Measurements from ENCODE around the gene ME3. TPM values are rescaled to one million over a fixed set of nuclear protein-coding genes. Genes with fewer than 3 reads are reported as not detected.

The ME3 gene
- total RNA-seq, 1 experiment from 2014 or later, result 0.30 TPM

GRCh38 chr11:86596861-86597586 lies 75.4 kb downstream of the ME3 start:
- Histone ChIP-seq H3K9me2 (ENCODE audit: insufficient read depth) (no peaks in the 10 kb centered on the region), H2AFZ (ENCODE audit: low read depth, low read length, poor library complexity, severe bottlenecking) (no peak overlapping the region), H3K27me3 (ENCODE audit: insufficient read depth, low read length) (no peaks in the 10 kb centered on the region), H3K9ac (ENCODE audit: low read length) (no peak overlapping the region), H3K79me2 (ENCODE audit: insufficient read depth, low read length) (no peaks in the 10 kb centered on the region), H3K27ac (ENCODE audit: low read depth, low read length) (no peak overlapping the region), H3K4me3 (replicated peaks in 1 of 2; ENCODE audit: low read depth in 1 of 2, low read length in 2 of 2) (no peak overlapping the region), H3K9me3 (ENCODE audit: control insufficient read depth in 1 of 2, insufficient read depth in 1 of 2, low read depth in 1 of 2, low read length in 2 of 2) (no peaks in the 10 kb centered on the region), H3K4me1 (ENCODE audit: control insufficient read depth in 1 of 2, insufficient read depth in 2 of 2, low read length in 2 of 2) (peaks cover 11 to 39% of the 10 kb centered on the region in 2 experiments), H3K4me2 (ENCODE audit: low read length) (no peak overlapping the region), H4K20me1 (ENCODE audit: insufficient read depth) (no peaks in the 10 kb centered on the region), H3K36me3 (ENCODE audit: control insufficient read depth in 1 of 2, insufficient read depth in 2 of 2, low read length in 2 of 2) (no peaks in the 10 kb centered on the region)
- DNase-seq (ENCODE audit: low read depth, low spot score) (no peak), ATAC-seq (no peak)
- POLR2A ChIA-PET, result no interaction called here
- CTCF ChIA-PET, result no interaction called here
- BruUV-seq (replicated peaks), result no TSS peak
- RAD21 ChIA-PET (ENCODE audit: low non-redundant PET in 1 of 2, low total read pairs in 2 of 2, uncharacterized antibody in 2 of 2, unreplicated experiment in 2 of 2), result no interaction called here
- intact Hi-C loops (cut with micrococcal nuclease), result no loop called here
- TF ChIP-seq RAD21 (IDR thresholded peaks at IDR 0.05; ENCODE audit: low read depth) (no peak), SIN3A (IDR thresholded peaks at IDR 0.05; ENCODE audit: low read depth) (no peak), EGR1 (IDR thresholded peaks at IDR 0.05; ENCODE audit: low read depth) (no peak), CBX3 (IDR thresholded peaks at IDR 0.05; ENCODE audit: low read depth) (no peak)

GRCh38 chr11:86595955-86596354 lies 76.5 kb downstream of the ME3 start:
- intact Hi-C loops (cut with micrococcal nuclease), result no loop called here
- DNase-seq (ENCODE audit: low read depth, low spot score), result no peak
- no peaks in the 10 kb centered on the region for H3K27me3 ChIP-seq (ENCODE audit: insufficient read depth, low read length)
- H3K27ac ChIP-seq (ENCODE audit: low read depth, low read length), result no peak overlapping the region
- TF ChIP-seq EZH2 (IDR thresholded peaks at IDR 0.05), result no peak
- TF ChIP-seq JUND (IDR thresholded peaks at IDR 0.05), result no peak
- TF ChIP-seq SP1 (IDR thresholded peaks at IDR 0.05; ENCODE audit: low read depth), result no peak
- TF ChIP-seq REST (IDR thresholded peaks at IDR 0.05; ENCODE audit: low read depth), result no peak
- no peak for TF ChIP-seq MAX (IDR thresholded peaks at IDR 0.05)
- TF ChIP-seq POLR2AphosphoS5 (IDR thresholded peaks at IDR 0.05; ENCODE audit: low read depth, low read length), result no peak
- H3K9ac ChIP-seq (ENCODE audit: low read length), result no peak overlapping the region
- CTCF ChIA-PET, result interaction anchor here (2.3 kb wide), 1 partner anchor 12 kb away, joined by 11 read pairs; no protein-coding TSS in a partner anchor
- POLR2A ChIA-PET, result no interaction called here
- H2AFZ ChIP-seq (ENCODE audit: low read depth, low read length, poor library complexity, severe bottlenecking), result no peak overlapping the region
- H3K4me2 ChIP-seq (ENCODE audit: low read length), result peak overlapping the region; percentile 40; the same call in 1 of the 2 replicates
- ATAC-seq, result no peak
- RAD21 ChIA-PET (ENCODE audit: low non-redundant PET in 1 of 2, low total read pairs in 2 of 2, uncharacterized antibody in 2 of 2, unreplicated experiment in 2 of 2), result no interaction called here
- no peaks in the 10 kb centered on the region for H3K9me2 ChIP-seq (ENCODE audit: insufficient read depth)
- no peaks in the 10 kb centered on the region for H3K36me3 ChIP-seq (ENCODE audit: control insufficient read depth in 1 of 2, insufficient read depth in 2 of 2, low read length in 2 of 2)
- H3K79me2 ChIP-seq (ENCODE audit: insufficient read depth, low read length), result no peaks in the 10 kb centered on the region
- BruUV-seq (replicated peaks), result no TSS peak
- H4K20me1 ChIP-seq (ENCODE audit: insufficient read depth), result no peaks in the 10 kb centered on the region
- no peaks in the 10 kb centered on the region for H3K9me3 ChIP-seq (ENCODE audit: control insufficient read depth in 1 of 2, insufficient read depth in 1 of 2, low read depth in 1 of 2, low read length in 2 of 2)
- H3K4me3 ChIP-seq (replicated peaks in 1 of 2; ENCODE audit: low read depth in 1 of 2, low read length in 2 of 2), result no peak overlapping the region
- peaks cover 12 to 47% of the 10 kb centered on the region in 2 experiments for H3K4me1 ChIP-seq (ENCODE audit: control insufficient read depth in 1 of 2, insufficient read depth in 2 of 2, low read length in 2 of 2)

All from HCT116 (cell line).